SK-MEL-5 (cell line): ENCODE data around the gene ADAM12. TPM values are rescaled to one million over a fixed set of nuclear protein-coding genes. Genes with fewer than 3 reads are reported as not detected.

Experiments used
- DNase-seq: peaks from one replicate; pipeline ENCODE4 v3.0.0-alpha.2; 2016; ENCODE audit warnings: low read depth, low spot score
- in situ Hi-C: cut with HindIII; loops from 2 replicates; pipeline ENCODE4 v1.10.0; 2016; ENCODE audit warnings: low sequenced_read_pairs, high pct_unique_total_duplicates, low pct_unique_long_range_greater_than_20kb
- polyA plus RNA-seq, 2 experiments: library from polyadenylated mRNA; depleted of rRNA; stranded (reverse); fragments of >200 nt; gene quantifications; 2 replicates each; pipeline ENCODE4 v1.2.3, GENCODE V29; 2015
- total RNA-seq: library from RNA; depleted of rRNA; stranded (reverse); fragments of >200 nt; shearing (Covaris generic); gene quantifications from 2 replicates; pipeline ENCODE4 v1.2.3, GENCODE V29; 2014; rRNA removed

ADAM12 gene
- total RNA-seq = 0.35 and 0.87 TPM in 2 replicates
- 0.68 and 1.2 TPM in 2 replicates for polyA plus RNA-seq (2015; cell fraction: cytosol; rRNA removed)
- 1.7 and 3.3 TPM in 2 replicates for polyA plus RNA-seq (2015; cell fraction: nucleus; rRNA removed)

- in situ Hi-C loops = no loop called here
- DNase-seq = no peak
Measured at GRCh38 chr10:126387931-126388911, at the start of gene ADAM12. ADAM12 (minus strand) TSS chr10:126388477; CDS start chr10:126388145, 332 bp downstream.

- DNase-seq = no peak
- in situ Hi-C loops = no loop called here
Measured at GRCh38 chr10:126437635-126438406, 49.5 kb upstream of the ADAM12 start.

- DNase-seq = no peak
- in situ Hi-C loops = no loop called here
Measured at GRCh38 chr10:126434235-126434634, 46.0 kb upstream of the ADAM12 start.

- in situ Hi-C loops = no loop called here
- DNase-seq = no peak
Measured at GRCh38 chr10:126433351-126433750, 45.1 kb upstream of the ADAM12 start.

- no peak for DNase-seq
- in situ Hi-C loops = no loop called here
Measured at GRCh38 chr10:126432507-126432906, 44.2 kb upstream of the ADAM12 start.

- in situ Hi-C loops = no loop called here
Measured at GRCh38 chr10:126431816-126432215, 43.5 kb upstream of the ADAM12 start.

GRCh38 chr10:126430512-126430911, 42.2 kb upstream of the ADAM12 start:
- no peak for DNase-seq
- in situ Hi-C loops = no loop called here

More at GRCh38 chr10:126431816-126432215, 43.5 kb upstream of the ADAM12 start:
- no peak for DNase-seq

- in situ Hi-C loops = no loop called here
- no peak for DNase-seq
Measured at GRCh38 chr10:126429275-126429674, 41.0 kb upstream of the ADAM12 start.

- no peak for DNase-seq
- in situ Hi-C loops = no loop called here
Measured at GRCh38 chr10:126425489-126426065, 37.3 kb upstream of the ADAM12 start.

GRCh38 chr10:126425032-126425431, 36.8 kb upstream of the ADAM12 start:
- in situ Hi-C loops = no loop called here

GRCh38 chr10:126423732-126424491, 35.6 kb upstream of the ADAM12 start:
- peak; percentile 44 for DNase-seq
- in situ Hi-C loops = no loop called here

More at GRCh38 chr10:126425032-126425431, 36.8 kb upstream of the ADAM12 start:
- no peak for DNase-seq

GRCh38 chr10:126422567-126422966, 34.3 kb upstream of the ADAM12 start:
- in situ Hi-C loops = no loop called here
- no peak for DNase-seq

GRCh38 chr10:126421756-126422256, 33.5 kb upstream of the ADAM12 start:
- in situ Hi-C loops = no loop called here
- no peak for DNase-seq

- in situ Hi-C loops = no loop called here
- no peak for DNase-seq
Measured at GRCh38 chr10:126420567-126421300, 32.5 kb upstream of the ADAM12 start.

- in situ Hi-C loops = no loop called here
- DNase-seq = no peak
Measured at GRCh38 chr10:126417220-126417825, 29.0 kb upstream of the ADAM12 start.

- in situ Hi-C loops = no loop called here
- no peak for DNase-seq
Measured at GRCh38 chr10:126409821-126410220, 21.5 kb upstream of the ADAM12 start.
